ENCODE results near the gene CST11. TPM values are rescaled to one million over a fixed set of nuclear protein-coding genes. Genes with fewer than 3 reads are reported as not detected.

Gene CST11
- total RNA-seq, 1 experiment from 2014 or later = not detected

DNA sequence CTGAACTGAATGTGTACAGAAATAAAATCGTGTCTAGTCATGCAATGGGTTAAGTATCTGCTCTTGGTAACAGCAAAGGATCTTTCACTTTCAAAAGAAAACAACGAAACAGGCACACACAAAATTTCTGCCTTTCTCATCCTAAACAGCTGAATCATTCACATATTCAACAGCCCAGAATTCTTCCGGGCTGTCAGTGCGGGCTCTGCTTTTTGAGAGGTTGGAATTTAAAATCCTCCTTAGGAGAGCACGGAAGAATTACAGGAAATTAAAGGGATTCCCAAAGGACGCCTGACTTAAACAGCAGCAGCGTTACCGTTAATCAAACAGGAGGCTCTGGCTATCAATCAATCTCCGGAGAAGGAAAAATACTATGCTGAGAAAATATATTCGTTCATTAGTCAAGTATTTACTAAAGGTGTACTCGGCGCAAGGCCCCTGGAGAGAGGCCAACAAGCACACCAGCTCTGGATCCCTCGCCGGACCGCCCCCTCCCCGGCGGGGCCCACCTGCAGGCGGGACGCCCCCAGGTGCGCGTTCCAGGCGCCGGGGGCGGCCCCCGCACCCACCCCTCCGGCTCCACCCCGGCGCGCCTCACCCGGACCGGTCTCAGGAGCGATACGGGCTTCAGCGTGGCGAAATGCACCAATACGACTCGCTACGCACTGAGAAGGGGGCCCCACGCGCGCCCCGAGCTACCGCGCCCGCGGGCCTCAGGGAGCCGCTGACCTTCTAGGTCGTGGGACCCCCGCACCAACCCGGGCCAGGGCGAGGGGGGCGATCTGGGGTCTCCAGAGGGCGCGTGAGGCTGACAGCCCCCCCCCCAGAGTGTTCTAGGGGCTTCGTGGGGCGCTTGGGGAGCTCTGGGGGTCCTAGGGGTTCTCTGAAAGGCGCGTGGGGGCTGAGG, 32.4 kb downstream of the CST11 start:
- peak; percentile 31 for DNase-seq (ENCODE audit: low read depth)

DNA sequence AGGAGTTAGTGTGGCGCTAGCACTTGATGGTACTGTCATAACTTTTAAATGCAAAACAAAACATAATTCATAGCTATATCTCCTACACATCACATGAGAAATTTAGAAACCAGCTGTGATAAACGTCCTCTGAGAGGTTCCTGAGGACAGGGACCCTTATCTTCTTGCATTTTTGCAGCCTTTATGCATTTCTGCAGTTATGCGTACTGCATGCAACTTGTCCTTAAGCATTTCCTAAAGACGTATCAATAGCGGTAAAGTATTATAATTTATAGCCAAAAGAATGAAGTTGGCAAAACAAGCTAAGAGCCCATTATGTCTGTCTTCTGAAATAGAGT, 33.0 kb downstream of the CST11 start:
- DNase-seq (ENCODE audit: low read depth) = no peak

DNA sequence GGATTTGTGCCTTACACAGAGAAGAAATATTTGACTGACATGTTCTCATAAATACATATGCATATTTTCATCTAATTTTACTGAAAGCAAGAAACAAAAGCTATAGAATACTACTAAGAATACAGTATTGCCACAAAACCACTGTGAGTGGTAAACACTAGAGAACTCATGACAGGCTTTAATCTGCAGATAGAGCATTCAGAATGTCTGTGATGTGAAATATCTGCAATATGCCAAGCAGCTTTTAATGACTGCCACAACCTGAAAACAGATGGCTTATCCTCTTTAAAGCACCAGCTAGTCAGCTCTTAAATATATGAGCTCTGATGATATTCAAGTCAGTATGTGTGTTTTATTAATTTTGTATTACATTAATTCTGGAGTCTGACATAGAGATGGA, 34.8 kb downstream of the CST11 start:
- DNase-seq (ENCODE audit: low read depth) = no peak

DNA sequence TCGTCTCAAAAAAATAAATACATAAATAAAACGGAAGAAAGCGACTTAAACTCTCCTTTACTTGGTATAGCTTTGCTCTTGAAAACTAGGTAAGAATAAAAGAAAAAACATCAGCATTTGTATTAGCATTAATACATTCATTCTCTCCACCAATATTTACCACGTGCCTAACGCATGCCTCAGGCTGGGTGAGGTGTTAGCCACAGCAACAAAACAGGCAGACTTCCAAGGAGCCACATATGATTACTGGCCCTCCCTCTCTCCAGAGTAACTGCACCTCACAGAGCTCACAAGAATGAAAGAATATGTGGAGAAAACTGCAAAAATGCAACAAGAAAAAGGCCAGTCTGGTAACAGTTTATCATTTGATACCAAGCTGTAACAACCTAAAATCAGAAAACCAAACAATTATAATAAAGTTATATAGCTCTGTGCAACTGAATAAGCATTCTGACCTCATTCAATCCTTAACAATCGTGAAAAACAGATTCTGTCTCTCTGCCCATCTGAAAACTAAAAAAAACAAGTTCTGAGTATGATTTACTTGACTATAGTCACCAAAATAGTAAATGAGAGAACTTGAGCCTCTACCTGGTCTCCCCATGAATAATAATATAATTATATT, 36.6 kb downstream of the CST11 start:
- DNase-seq (ENCODE audit: low read depth) = no peak

DNA sequence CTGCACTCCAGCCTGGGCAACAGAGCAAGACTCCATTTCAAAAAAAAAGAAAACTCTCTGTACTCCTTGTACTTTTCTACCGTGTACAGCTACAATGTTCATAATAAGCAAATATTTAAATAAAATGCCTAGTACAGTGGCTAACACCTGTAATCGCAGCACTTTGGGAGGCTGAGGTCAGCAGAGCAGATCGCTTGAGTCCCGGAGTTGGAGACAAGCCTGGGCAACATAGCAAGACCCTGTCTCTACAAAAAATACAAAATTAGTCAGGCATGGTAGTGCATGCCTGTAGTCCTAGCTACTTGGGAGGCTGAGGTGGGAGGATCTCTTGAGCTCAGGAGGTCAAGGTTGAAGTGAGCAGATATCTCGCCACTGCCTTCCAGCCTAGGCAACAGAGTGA, 37.1 kb downstream of the CST11 start:
- DNase-seq (ENCODE audit: low read depth) = no peak

DNA sequence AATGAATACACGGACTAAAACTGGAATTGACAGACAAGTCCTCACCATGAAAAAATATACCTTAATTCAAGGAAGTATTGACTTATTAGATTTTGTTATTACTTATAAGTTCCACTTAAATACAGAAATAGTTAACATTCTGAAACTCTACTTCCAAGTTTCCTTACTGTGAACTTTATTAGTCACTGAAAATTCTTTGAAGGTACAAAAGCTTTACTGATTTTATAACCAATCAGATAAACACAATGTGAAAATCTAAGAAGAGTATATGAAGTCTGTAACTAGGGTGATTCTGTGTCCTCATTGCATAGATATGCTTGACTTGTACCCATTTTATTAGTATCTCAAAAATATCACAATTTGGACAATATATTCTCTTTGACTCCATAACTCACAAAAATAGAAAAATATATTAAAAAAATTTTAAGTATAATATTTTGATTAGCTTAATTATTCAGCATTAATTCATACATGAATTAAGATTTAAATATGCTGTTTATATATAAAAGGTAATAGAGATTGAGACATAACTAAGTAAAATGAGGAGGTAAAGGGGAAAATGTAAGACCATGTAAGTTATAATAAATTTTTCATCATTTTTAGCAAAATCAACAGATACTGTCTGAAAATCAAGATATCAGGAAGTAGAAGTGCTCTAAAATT, 38.0 kb downstream of the CST11 start:
- no peak for DNase-seq (ENCODE audit: low read depth)

DNA sequence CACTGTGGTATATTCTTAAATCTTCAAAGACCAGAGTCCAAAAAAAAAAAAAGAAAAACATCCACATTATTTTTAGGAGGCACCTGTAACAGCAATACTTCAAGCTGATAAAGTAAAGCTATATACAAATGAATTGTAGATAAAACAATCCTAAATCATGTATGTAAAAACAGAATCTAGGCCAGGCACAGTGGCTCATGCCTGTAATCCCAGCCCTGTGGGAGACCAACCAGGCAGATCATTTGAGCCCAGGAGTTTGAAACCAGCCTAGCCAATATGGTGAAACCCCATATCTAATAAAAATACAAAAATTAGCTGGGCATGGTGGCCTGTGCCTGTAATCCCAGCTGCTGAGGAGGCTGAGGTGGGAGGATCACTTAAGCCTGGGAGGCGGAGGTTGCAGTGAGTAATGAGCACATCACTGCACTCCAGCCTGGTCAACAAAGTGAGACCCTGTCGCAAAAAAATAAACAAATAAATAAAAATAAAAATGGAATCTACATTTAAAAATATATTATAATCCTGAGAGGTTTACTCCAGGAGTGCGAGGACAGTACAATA, 38.7 kb downstream of the CST11 start:
- DNase-seq (ENCODE audit: low read depth) = no peak

DNA sequence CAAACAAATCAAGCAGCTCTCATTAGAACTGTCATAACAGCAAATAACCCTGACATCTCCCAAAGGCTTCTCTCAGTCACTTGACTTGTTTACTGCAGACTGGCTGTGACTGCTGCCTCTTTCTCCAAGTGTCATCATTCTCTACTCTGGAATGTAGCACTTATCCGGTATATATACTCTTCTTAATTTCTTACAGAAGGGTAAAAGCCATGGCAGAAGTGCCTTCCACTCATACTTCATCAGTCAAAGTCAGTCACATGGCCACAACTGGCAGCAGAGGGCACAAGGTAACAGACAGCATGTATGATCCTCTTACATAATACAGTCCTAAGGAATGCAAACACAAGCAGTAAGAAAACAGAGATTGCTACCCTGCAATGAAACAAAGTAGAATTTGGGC, 40.6 kb downstream of the CST11 start:
- DNase-seq (ENCODE audit: low read depth) = no peak

DNA sequence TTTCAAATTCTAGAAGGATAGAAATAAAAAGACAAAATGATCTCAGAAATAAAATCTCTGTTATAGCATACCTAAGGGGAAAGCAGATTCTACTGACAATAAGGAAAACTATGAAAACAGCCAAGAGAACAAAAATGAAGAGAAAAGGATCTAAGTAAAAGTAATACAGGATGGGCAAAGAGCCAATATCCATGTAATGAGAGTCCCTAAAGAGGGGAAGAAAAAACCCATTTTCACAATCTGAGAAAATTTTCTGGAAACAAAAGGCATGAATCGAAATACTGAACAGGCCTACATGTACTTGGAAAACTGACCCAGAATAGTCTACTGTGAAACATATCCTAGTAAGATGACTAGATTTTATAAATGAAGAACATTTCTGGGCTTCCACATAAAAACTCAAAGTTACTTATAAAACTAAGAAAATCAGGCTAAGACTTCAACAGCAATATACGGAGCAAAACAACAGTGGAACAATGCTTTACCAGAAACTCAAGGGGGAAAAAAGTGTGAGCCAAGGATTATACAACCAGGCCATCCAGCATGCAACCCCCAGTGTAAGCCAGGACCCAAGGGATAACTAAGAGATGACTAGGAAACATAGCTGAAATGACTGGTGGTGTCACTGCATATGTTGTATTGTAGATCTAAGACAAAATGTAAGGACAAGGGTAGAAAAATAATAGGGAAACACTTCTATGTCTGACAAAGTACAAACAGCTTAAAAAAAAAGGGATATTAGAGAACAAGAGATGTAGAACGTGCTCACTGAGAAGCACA, 41.6 kb downstream of the CST11 start:
- DNase-seq (ENCODE audit: low read depth) = no peak

DNA sequence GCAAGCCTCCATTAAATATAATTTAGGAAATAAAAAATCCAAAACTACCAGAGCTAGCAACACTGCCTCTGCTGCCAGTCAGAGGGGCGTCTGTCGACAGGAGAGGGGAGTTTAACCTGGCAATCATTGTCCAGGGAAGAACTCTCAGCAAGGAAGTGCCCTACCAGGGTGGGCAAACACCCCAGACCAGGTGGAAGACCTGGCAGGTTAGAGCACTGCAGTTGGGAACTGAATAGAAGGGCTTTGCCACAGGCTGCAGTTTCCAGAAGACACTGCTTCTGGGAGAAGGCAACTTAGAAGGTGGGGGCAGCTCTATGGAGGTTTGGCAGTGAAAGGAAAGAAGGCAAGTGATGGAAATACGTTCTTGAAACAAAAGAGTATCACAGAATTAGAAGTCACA, 42.9 kb downstream of the CST11 start:
- DNase-seq (ENCODE audit: low read depth) = no peak

DNA sequence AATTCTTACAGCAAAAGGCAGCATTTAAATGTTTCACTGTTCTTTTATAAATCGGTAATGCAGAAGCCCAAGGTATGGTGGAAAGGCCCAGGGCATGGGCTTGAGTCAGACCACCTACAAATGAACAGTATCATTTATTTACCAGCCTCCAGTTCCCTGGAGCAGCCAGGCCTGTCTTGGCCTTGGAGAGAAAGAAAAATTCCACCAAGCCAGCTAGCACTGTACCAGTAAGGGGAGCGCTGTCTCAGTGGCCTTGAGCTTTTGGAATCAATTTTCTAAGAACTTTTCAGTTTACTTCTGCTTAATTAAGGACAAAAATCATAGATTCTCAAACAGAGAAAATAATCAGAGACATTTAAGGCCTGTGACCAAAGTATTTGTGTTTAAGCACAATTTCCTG, 43.7 kb downstream of the CST11 start:
- DNase-seq (ENCODE audit: low read depth) = no peak

DNA sequence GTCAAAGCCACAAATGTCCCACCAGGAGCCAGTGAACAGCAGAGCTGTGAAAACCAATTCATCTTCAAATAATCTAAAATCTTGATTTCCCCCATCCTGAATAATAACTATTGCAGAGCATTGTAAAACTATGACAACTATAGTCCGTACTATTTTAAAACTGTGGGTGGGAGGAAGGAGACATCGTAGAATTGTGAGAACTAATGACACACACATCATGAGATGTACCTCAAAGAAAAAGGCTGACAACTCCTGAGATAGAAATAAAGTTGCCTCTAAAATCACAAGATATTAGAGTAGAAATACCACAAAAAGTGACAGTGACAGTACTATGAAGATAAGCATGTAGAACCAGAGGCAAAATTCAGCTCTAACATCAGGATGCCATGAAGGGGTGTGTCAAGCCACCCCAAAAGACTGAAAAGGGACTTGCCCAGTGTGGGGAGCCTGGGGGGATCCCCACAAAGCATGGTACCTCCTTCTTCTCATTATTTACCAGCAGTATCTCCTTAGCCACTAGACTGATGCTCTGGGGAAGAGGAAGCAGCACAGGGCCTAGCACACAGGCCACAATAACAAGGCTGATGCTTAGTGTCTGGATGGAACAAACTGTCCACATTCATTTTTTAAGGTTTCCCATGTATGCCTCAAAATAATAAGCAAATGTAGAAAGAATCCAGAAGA, 44.8 kb downstream of the CST11 start:
- DNase-seq (ENCODE audit: low read depth) = no peak

DNA sequence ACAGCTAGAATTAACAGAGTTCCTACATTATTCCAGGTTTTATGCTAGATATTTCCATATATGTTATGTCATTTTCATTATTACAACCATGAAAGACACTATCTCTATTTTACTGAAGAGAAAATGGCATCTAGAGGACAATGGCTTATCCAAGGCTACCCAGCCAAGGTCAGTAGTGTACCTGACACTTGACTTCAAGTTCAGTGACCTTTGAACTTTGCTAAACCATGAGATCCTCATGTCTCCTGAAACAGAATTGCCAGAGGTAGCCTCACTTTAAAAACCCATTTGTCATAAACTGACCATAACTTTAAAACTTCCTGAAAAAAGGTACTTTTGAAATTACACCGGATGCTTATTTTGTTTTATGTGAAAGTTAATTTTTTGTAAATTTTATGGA, 45.8 kb downstream of the CST11 start:
- no peak for DNase-seq (ENCODE audit: low read depth)

DNA sequence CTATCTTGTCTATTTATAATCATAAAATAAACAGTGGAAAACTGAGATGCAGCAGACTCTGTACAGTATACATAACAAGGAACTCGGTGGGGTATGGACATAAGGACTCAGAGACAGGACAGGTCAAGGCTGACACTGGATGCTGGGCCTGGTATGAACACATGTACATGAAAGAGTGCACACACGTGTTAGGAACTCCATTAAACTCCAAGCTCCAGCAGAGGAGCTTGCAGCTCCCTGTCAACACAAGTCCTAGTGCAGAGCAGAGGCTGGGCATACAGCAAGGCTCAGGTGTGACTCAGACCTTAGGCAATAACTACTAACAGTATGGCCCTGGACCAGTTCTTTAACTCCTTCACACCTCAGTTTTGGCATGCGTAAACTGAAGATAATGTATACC, 48.5 kb downstream of the CST11 start:
- DNase-seq (ENCODE audit: low read depth) = no peak

DNA sequence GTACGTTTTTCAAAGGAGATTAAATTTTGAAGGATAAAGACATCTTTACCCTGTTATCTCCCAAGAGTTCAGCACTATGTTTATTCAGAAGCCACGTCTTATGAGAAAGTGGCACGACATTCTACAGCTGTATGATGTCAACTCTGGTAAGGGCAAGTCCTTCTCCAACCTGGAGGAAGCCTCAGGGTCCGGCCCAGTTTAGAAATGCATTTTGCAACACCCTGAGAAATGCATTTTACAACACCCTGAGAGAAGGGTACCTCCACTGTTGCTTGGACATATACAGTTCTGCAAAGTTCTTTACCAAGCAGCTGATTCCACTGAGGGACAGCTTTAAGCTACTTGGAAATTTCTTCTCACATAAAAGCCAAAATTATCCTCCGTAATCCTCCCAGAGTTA, 48.9 kb downstream of the CST11 start:
- no peak for DNase-seq (ENCODE audit: low read depth)

DNA sequence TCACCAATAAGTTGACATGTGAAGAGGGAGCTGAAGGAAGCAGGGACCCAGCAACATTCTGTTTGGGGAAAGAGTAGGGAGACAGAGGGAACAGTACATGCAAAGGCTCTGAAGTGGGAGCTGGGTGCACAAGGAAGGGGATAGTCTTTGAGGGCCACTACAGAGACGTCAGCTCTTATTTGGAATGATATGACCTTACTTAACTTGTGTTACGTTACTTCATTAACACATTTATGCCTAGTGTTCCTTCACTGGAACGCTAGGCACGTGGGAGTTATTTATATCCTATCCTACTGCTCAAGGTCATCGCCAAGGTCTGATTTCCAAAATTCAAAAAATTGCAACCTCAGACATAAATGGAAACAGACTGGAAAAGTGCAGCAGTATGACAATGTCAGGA, 51.6 kb downstream of the CST11 start:
- DNase-seq (ENCODE audit: low read depth) = no peak

Other genes starting within 250 kb of the CST11 start
- 69.6 and 81.5 TPM in 2 replicates for gene NXT1, start 102.1 kb downstream of the CST11 start, total RNA-seq (2014; rRNA removed; shearing (Covaris generic))
- 5.8 and 8.1 TPM in 2 replicates for gene GZF1, start 90.7 kb downstream of the CST11 start, total RNA-seq (2014; rRNA removed; shearing (Covaris generic))
- 4.8 and 5.6 TPM in 2 replicates for gene NAPB, start 31.4 kb downstream of the CST11 start, total RNA-seq (2014; rRNA removed; shearing (Covaris generic))
- not detected in 2 replicates for gene CSTL1, start 13.2 kb downstream of the CST11 start, total RNA-seq (2014; rRNA removed; shearing (Covaris generic))
- not detected in 2 replicates for gene CST8, start 38.2 kb upstream of the CST11 start, total RNA-seq (2014; rRNA removed; shearing (Covaris generic))
- not detected in 2 replicates for gene CST9L, start 115.6 kb upstream of the CST11 start, total RNA-seq (2014; rRNA removed; shearing (Covaris generic))
- gene CST9, start 153.0 kb upstream of the CST11 start, total RNA-seq (2014; rRNA removed; shearing (Covaris generic)) = not detected in 2 replicates
- gene CST3, start 185.1 kb upstream of the CST11 start, total RNA-seq (2014; rRNA removed; shearing (Covaris generic)) = 46.3 and 46.6 TPM in 2 replicates
- gene CST4, start 236.2 kb upstream of the CST11 start, total RNA-seq (2014; rRNA removed; shearing (Covaris generic)) = not detected in 2 replicates

Data from Daoy (cell line).